ENCODE data around the gene CDH5. TPM values are rescaled to one million over a fixed set of nuclear protein-coding genes. Genes with fewer than 3 reads are reported as not detected.

Gene CDH5
- total and polyA plus RNA-seq, 12 donors = 39.4 to 81.2 (median 52.9) TPM

DNA sequence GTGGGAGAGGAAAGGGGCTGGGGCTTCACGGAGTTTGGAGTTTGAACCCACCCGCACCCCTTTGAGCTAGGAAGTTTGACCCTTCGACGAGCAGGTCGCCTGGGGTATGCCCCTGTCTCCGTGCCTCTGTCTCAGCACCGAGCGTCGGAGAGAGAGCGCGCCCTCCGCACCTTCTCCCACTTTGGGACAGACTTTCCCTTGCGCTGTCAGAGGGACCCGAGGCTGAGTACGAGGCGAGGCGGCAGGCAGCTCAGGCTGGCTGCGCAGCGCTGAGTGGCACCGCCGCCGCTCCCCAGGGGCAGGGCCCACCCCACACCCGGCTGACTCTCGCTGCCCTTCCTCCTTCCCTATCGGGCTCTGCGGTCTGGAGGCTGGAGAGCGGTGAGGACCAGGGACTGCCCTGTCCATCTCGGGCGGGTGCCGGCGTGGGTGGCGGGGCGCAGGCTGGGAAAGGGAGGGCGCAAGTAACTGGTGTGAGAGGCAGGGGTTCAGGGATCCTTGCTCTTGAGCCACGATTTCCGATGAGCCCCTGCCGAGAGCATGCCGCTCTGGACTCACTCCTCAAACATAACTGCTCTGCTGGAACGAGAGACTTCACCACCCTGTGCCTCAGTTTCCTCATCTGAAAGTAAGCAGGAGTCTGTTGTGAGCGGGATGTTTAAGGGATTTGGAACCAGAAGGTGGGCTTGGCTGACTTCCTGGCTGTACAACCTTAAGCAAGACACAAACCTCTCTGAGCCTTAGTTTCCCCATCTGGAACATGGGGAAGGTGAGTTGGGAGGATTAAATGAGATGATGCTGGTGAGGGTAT lies 61.6 kb downstream of the CDH5 start:
- intact Hi-C loops (cut with DNase I) = loop anchor here in 1 of 10 donors (5.0 kb wide), 1 partner anchor 49 kb away; no protein-coding TSS in a partner anchor
- Histone ChIP-seq H3K4me1 (peaks cover 2 to 24% (median 15%) of the 10 kb centered on the region in 9 donors), H3K36me3 (no peaks in the 10 kb centered on the region), H3K27ac (peak overlapping the region in 1 of 10 donors; percentile 9), H3K4me3 (peak overlapping the region; percentile 16 to 70 (median 54)), H3K9me3 (no peaks in the 10 kb centered on the region), H3K27me3 (peaks cover 0 to 62% (median 20%) of the 10 kb centered on the region in 7 donors)
- WGBS, 2 donors = 24 to 30% methylated on average over 39 to 40 of the region's 40 CpGs
- TF ChIP-seq, protein P1, sequence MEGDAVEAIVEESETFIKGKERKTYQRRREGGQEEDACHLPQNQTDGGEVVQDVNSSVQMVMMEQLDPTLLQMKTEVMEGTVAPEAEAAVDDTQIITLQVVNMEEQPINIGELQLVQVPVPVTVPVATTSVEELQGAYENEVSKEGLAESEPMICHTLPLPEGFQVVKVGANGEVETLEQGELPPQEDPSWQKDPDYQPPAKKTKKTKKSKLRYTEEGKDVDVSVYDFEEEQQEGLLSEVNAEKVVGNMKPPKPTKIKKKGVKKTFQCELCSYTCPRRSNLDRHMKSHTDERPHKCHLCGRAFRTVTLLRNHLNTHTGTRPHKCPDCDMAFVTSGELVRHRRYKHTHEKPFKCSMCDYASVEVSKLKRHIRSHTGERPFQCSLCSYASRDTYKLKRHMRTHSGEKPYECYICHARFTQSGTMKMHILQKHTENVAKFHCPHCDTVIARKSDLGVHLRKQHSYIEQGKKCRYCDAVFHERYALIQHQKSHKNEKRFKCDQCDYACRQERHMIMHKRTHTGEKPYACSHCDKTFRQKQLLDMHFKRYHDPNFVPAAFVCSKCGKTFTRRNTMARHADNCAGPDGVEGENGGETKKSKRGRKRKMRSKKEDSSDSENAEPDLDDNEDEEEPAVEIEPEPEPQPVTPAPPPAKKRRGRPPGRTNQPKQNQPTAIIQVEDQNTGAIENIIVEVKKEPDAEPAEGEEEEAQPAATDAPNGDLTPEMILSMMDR (IDR thresholded peaks at IDR 0.05) = no peak
- DNase-seq (peak in 1 of 2 donors; percentile 28), ATAC-seq (peak; percentile 15 to 52 (median 40))

- intact Hi-C loops (cut with DNase I) = loop anchor here in 1 of 10 donors (5.0 kb wide), 1 partner anchor 49 kb away; no protein-coding TSS in a partner anchor
- H3K36me3 ChIP-seq = no peaks in the 10 kb centered on the region
Observed at GRCh38 chr16:66428682-66429251, 62.3 kb downstream of the CDH5 start.

GRCh38 chr16:66429290-66429962 lies 62.9 kb downstream of the CDH5 start:
- Histone ChIP-seq H3K27me3 (peaks cover 0 to 62% (median 19%) of the 10 kb centered on the region in 7 donors), H3K27ac (no peak overlapping the region), H3K9me3 (no peaks in the 10 kb centered on the region), H3K4me3 (no peak overlapping the region), H3K36me3 (no peaks in the 10 kb centered on the region), H3K4me1 (peaks cover 2 to 24% (median 15%) of the 10 kb centered on the region in 9 donors)
- intact Hi-C loops (cut with DNase I) = loop anchor here in 1 of 10 donors (5.0 kb wide), 1 partner anchor 48 kb away; no protein-coding TSS in a partner anchor
- TF ChIP-seq, protein P1 (IDR thresholded peaks at IDR 0.05) = no peak
- WGBS, 2 donors = 61 to 82% methylated on average over 9 of the region's 9 CpGs
- DNase-seq (no peak), ATAC-seq (no peak)

More at GRCh38 chr16:66428682-66429251, 62.3 kb downstream of the CDH5 start:
- H3K9me3 ChIP-seq = no peaks in the 10 kb centered on the region
- TF ChIP-seq, protein P1 (IDR thresholded peaks at IDR 0.05) = no peak
- H3K27me3 ChIP-seq = peaks cover 0 to 62% (median 20%) of the 10 kb centered on the region in 7 donors
- ATAC-seq = no peak
- H3K27ac ChIP-seq = no peak overlapping the region
- 52 to 67% methylated on average over 11 of the region's 11 CpGs for WGBS, 2 donors
- no peak for DNase-seq
- H3K4me1 ChIP-seq = peaks cover 2 to 24% (median 15%) of the 10 kb centered on the region in 9 donors
- no peak overlapping the region for H3K4me3 ChIP-seq

DNA sequence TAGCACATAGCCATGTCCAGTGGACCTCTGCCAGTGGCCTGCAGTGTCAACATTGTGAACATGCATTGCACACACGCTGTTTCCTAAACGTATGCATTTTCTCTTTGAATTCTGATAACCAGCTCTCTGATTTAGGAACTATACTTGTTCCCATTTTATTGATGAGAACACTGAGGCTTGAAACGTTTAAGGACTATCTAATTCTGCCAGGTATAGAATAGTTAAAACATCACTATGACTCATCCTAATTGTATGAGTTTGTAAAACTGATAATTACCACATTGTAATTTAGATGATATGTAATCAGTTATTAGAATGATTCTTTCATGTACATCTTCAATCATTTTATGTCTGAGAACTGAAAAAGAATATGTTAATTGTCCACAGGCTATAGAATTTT lies 63.7 kb downstream of the CDH5 start:
- Histone ChIP-seq H3K36me3 (no peaks in the 10 kb centered on the region), H3K4me3 (no peak overlapping the region), H3K4me1 (peaks cover 2 to 24% (median 15%) of the 10 kb centered on the region in 9 donors), H3K27ac (no peak overlapping the region), H3K9me3 (no peaks in the 10 kb centered on the region), H3K27me3 (peaks cover 0 to 59% (median 18%) of the 10 kb centered on the region in 7 donors)
- DNase-seq (no peak), ATAC-seq (no peak)
- intact Hi-C loops (cut with DNase I) = no loop called here
- TF ChIP-seq, protein P1 (IDR thresholded peaks at IDR 0.05) = no peak
- 78 to 80% methylated on average over 3 of the region's 3 CpGs for WGBS, 2 donors

All from heart right ventricle (tissue), 16 donors.